BE2C (cell line): Measurements from ENCODE around the gene DYRK1A.

Experiments
- DNase-seq: peaks from one replicate; pipeline ENCODE4 v3.0.0-alpha.2; 2020
- H3K27me3 ChIP-seq: fragments of 250-450 bp; sonication (Bioruptor Pico); 2 replicates; pipeline ENCODE4 v1.5.1; 2020; ENCODE audit warnings: mild to moderate bottlenecking
- H3K36me3 ChIP-seq: fragments of 250-450 bp; sonication (Bioruptor Pico); 2 replicates; pipeline ENCODE4 v1.5.1; 2020; ENCODE audit warnings: mild to moderate bottlenecking
- H3K4me1 ChIP-seq: fragments of 250-450 bp; sonication (Bioruptor Pico); 2 replicates; pipeline ENCODE4 v1.5.1; 2020
- H3K4me3 ChIP-seq: 2 replicates; pipeline ENCODE4 v1.5.1; 2011; ENCODE audit warnings: low read depth, low read length
- H3K9me3 ChIP-seq: fragments of 250-450 bp; sonication (Bioruptor Pico); 2 replicates; pipeline ENCODE4 v1.5.1; 2020
- TF ChIP-seq, protein P1 (sequence below): IDR thresholded peaks from 2 replicates; pipeline ENCODE4 v1.5.1; 2012; ENCODE audit warnings: mild to moderate bottlenecking, low read depth, low read length

Gene DYRK1A

DNA sequence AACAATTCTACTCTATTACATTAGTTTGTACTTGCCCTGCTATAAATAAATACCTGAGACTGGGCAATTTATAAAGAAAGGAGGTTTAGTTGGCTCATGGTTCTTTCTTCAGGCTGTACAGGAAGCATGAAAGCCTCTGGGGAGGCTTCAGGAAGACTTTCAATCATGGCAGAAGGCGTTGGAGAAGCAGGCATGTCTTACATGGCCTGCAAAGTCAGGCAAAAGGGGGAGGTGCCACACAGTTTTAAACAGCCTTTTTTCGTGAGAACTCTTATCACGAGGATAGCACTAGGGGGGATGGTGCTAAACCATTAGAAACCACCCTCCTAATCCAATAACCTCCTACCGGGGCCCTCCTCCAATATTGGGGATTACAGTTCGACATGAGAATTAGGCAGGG is 102.9 kb downstream of the DYRK1A start:
- no peaks in the 10 kb centered on the region for H3K9me3 ChIP-seq
- H3K4me1 ChIP-seq: no peaks in the 10 kb centered on the region
- H3K36me3 ChIP-seq: no peaks in the 10 kb centered on the region; the same call in 1 of the 2 replicates
- TF ChIP-seq, protein P1, sequence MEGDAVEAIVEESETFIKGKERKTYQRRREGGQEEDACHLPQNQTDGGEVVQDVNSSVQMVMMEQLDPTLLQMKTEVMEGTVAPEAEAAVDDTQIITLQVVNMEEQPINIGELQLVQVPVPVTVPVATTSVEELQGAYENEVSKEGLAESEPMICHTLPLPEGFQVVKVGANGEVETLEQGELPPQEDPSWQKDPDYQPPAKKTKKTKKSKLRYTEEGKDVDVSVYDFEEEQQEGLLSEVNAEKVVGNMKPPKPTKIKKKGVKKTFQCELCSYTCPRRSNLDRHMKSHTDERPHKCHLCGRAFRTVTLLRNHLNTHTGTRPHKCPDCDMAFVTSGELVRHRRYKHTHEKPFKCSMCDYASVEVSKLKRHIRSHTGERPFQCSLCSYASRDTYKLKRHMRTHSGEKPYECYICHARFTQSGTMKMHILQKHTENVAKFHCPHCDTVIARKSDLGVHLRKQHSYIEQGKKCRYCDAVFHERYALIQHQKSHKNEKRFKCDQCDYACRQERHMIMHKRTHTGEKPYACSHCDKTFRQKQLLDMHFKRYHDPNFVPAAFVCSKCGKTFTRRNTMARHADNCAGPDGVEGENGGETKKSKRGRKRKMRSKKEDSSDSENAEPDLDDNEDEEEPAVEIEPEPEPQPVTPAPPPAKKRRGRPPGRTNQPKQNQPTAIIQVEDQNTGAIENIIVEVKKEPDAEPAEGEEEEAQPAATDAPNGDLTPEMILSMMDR: no peak
- H3K27me3 ChIP-seq: no peaks in the 10 kb centered on the region
- DNase-seq: no peak
- H3K4me3 ChIP-seq: no peak overlapping the region

DNA sequence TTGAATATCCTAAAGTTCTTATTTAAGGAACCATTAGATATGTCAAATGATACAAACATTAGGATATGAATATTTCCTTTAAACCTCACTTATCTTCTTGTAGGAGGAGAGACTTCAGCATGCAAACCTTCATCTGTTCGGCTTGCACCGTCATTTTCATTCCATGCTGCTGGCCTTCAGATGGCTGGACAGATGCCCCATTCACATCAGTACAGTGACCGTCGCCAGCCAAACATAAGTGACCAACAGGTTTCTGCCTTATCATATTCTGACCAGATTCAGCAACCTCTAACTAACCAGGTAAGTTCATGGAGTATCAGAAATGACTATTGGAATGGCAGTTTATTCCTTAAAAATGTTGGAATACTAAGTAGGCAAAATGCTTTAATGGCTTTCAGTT is 106.0 kb downstream of the DYRK1A start:
- no peaks in the 10 kb centered on the region for H3K27me3 ChIP-seq
- no peaks in the 10 kb centered on the region; the same call in 1 of the 2 replicates for H3K36me3 ChIP-seq
- H3K9me3 ChIP-seq: no peaks in the 10 kb centered on the region
- DNase-seq: no peak
- no peak overlapping the region for H3K4me3 ChIP-seq
- peaks cover 3% of the 10 kb centered on the region; the same call in 1 of the 2 replicates for H3K4me1 ChIP-seq
- TF ChIP-seq, protein P1: no peak

DNA sequence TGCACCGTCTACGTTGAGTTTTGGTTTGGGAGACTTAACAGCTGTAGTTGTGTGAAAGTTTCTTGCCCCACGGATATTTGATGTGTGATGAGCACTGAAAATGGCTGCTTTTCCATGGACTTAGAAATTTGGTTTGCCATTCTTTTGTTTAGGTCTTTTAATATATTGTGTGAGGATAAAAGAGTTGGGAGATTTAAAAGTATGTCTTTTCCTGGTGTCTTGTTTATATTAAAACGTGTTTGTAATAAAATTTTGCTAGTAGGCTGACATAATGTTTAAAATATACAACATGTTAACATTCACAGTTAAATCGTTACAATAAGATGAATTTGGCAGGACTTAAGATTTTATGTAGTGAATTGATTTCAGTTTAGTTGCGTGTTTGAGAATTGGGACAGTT is 106.9 kb downstream of the DYRK1A start:
- TF ChIP-seq, protein P1: no peak
- H3K27me3 ChIP-seq: no peaks in the 10 kb centered on the region
- H3K4me3 ChIP-seq: no peak overlapping the region
- H3K36me3 ChIP-seq: no peaks in the 10 kb centered on the region; the same call in 1 of the 2 replicates
- no peaks in the 10 kb centered on the region for H3K9me3 ChIP-seq
- peaks cover 8% of the 10 kb centered on the region; the same call in 1 of the 2 replicates for H3K4me1 ChIP-seq
- DNase-seq: no peak

DNA sequence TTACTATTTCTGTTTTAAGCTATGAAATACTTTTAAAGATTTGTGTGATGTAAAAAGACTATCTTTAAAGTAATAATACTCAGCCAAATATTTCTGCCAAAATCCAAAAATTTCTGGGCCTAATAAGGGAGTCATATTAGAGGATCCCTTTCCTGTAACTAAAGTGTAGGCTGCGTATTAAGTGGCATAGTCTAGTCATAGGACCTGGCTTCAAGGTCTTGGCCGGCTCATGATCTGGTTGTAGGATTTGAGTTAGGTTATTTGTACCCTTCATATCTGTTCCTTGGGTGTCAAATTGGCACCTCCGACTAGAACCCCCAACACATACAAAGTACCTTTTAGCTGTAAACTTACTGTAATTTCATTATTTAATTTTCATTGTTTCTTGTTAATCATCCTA is 107.8 kb downstream of the DYRK1A start:
- Histone ChIP-seq H3K27me3 (no peaks in the 10 kb centered on the region), H3K4me3 (no peak overlapping the region), H3K9me3 (no peaks in the 10 kb centered on the region), H3K36me3 (no peaks in the 10 kb centered on the region; the same call in 1 of the 2 replicates), H3K4me1 (peaks cover 14% of the 10 kb centered on the region)
- TF ChIP-seq, protein P1: no peak
- no peak for DNase-seq

DNA sequence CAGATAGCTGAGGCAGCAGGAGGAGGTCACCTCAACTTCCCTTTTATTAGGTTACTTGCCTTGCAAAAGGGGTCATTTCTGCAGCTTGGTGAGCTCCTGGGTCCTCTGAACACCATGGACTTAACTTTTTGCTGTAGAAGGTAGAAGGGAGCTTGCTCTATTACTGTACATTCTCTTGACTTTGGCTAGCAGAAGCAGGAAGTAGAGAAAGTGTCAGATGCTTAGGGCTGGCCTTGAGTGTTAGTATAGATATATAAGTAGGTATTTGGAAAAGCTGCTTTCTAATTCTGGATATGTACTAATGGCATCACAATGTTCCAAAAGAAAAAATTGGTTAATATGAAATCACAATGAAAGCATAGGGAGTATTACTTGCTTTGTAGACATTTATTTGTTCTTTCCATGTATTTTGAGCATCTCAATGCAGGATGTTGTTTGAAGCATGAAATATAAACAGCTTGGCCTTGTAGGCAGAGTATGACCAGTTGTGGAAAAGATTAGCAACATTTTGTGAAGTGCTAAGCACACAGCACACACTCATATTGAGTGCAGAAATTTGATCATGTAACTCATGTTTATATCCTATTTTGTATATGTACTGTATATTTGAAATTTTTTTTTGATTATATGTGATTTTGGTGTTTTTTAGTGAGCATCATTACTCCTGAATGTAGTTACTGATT is 108.8 kb downstream of the DYRK1A start:
- Histone ChIP-seq H3K4me3 (no peak overlapping the region), H3K36me3 (peaks cover 7% of the 10 kb centered on the region), H3K9me3 (no peaks in the 10 kb centered on the region), H3K4me1 (peaks cover 14% of the 10 kb centered on the region), H3K27me3 (no peaks in the 10 kb centered on the region)
- TF ChIP-seq, protein P1: no peak
- no peak for DNase-seq

DNA sequence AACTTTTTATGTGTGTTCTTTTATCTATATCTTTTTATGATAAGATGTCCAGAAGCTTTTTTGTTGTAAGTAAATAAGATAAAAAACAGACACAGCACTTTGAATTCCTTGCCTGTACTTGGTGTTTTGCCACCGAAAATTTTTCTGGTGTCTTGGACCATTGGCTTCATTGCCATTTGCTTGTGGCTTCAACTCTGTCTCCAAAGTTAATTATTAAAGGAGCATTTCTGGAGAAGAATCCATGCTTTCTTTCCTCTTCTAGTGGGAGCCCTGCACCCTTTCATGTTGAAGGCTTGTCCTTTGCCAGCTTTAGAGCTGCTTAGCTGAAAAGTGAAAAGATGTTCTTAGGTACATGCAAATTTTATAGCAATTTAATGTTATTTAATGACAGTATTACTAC is 112.2 kb downstream of the DYRK1A start:
- H3K9me3 ChIP-seq: no peaks in the 10 kb centered on the region
- TF ChIP-seq, protein P1: no peak
- no peaks in the 10 kb centered on the region for H3K27me3 ChIP-seq
- peaks cover 28% of the 10 kb centered on the region for H3K36me3 ChIP-seq
- no peak overlapping the region for H3K4me3 ChIP-seq
- H3K4me1 ChIP-seq: peaks cover 14% of the 10 kb centered on the region
- DNase-seq: no peak
